SIG-M5 treated with dmso at 0.1 percent for 504 hours (cell line): Measurements from ENCODE around the gene CCSER1.
"Not testable (repeated sequence)": the region's sequence is repeated elsewhere in the genome, so short reads cannot be mapped to it uniquely, and the experiment has no call there.

Experiments
- DNase-seq: peaks from one replicate; lab custom pipeline; 2025; ENCODE audit not compliant: unreplicated experiment; lab: John Stamatoyannopoulos, UW

Gene CCSER1

DNA sequence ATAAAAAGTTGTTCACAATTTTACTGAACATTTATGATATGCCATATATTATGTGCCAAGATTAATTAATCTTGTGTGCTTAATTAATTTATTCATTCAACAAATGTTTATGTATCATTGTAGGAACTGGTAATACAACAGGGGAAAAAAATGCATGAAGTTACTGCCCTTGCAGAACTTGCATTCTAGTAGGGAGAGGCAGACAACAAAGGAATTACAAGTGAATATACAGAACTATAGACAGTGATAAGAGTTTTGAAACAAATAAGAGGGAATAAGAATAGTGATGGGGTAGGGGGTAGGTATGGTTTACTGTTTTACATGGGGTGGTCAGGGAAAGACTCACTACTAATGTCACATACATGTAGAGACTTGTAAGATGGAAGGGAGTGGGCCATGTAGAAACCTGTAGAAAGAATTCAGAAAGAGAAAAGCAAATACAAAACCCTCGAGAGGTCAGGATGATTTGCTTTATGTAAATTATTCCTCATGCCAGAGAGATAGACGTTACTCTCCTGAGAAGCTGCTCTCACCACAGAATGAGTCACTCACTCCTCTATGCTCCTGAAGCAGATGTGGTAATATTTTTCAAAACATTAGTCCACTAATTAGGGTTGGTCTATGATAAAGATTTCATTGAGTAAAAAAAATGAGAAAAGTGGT, 1321.6 kb downstream of the CCSER1 start:
- peak; percentile 17 for DNase-seq

DNA sequence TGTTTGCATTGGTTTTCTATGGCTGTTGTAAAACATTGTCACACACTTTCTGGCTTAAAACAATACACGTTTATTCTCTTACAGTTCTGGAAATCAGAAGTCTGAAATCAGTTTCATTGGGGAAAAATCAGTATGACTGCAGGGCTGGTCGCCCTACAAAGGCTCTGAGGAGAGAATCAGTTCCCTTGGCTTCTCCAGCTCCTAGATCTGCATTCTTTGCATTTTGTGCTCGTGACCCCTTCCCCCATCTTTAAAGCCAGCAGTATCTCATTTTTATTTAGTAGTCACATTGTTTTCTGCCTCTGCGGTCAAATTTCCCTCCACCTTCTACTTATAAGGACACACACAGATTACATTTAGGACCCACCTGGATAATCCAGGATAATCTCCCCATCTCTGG, 1326.9 kb downstream of the CCSER1 start:
- no peak for DNase-seq

DNA sequence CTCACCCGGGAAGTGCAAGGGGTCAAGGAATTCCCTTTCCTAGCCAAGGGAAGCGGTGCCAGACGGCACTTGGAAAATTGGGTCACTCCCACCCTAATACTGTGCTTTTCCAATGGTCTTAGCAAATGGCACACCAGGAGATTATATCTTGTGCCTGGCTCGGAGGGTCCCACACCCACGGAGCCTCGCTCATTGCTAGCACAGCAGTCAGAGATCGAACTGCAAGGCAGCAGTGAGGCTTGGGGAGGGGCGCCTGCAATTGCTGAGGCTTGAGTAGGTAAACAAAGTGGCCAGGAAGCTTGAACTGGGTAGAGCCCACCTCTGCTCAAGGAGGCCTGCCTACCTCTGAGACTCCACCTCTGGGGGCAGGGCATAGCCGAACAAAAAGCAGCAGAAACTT, 1335.4 kb downstream of the CCSER1 start:
- DNase-seq: not testable (repeated sequence)

DNA sequence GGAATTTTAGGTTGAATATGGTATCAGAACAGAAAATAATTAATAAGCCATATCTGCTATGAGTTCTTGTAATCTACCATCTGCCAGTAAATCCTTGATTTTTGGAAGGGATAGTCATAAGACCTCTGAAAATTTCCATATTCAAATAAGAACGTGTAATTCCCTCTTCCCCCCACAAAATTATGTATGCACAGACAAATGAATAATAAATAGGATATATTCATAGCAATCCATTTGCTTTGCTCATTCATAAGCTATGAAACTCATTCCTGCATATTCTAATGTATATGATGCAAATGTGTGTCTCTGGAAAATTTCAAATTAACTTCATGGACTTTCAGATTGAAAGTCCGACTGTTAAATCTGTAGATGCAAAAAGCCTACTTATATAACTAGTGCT, 1343.5 kb downstream of the CCSER1 start:
- no peak for DNase-seq

DNA sequence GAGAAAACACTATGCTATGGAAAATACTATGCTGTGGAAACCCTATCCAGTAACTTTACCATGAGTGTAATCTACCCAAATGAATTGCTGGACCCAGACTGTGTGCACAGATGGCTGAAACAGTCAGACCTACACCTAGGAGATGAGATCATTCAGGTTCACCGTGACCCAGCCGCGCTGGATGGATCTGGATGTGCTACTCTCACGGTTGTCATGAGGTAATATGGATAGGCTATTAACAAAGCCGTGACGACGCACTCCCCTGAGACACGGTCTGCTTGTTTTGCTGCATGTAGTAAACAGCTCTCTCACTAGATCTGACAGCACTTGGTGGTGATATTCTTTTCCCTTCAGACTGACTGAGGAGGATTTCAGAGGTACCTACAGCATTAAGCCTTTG, 1344.1 kb downstream of the CCSER1 start:
- no peak for DNase-seq

- DNase-seq: no peak
Observed at GRCh38 chr4:91472046-91472445, 1344.9 kb downstream of the CCSER1 start.

- DNase-seq: no peak
Observed at GRCh38 chr4:91485415-91485814, 1358.2 kb downstream of the CCSER1 start.

GRCh38 chr4:91488946-91489345, 1361.8 kb downstream of the CCSER1 start:
- DNase-seq: no peak

GRCh38 chr4:91497892-91498291, 1370.7 kb downstream of the CCSER1 start:
- DNase-seq: no peak

- DNase-seq: no peak
Observed at GRCh38 chr4:91502365-91502764, 1375.2 kb downstream of the CCSER1 start.

DNA sequence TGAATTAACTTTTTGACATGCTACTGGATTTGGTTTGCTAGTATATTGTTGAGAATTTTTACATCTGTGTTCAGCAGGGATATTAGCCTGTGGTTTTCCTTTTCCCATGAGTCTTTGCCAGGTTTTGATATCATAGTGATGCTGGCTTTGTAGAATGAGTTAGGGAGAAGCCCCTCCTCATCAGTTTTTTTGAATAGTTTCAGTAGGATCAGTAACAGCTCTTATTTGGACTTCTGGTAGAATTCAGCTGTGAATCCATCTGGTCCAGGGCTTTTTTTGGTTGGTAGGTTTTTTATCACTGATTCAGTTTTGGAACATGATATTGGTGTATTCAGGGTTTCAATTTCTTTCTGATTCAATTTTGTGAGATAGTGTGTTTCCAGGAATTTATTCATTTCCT, 1386.1 kb downstream of the CCSER1 start:
- DNase-seq: no peak

DNA sequence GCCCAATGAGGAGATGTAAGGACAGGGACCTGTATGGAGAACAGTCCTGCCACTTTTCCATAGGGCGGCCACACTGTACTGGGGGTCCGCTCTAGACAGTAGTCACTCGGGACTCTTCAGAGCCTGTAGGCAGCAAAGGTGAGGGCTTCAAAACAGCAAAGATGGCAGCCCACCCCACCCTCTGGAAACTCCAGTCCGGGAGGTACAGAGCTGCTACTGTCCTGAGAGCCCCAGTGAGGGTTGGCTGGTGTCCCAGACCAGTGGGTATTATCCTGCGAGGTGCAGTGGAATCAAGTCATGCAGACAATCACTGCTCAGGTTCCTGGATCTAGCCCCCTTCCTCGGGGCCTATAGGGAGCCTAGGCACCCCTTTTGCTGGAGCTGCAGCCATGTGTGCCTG, 1392.0 kb downstream of the CCSER1 start:
- no peak for DNase-seq

DNA sequence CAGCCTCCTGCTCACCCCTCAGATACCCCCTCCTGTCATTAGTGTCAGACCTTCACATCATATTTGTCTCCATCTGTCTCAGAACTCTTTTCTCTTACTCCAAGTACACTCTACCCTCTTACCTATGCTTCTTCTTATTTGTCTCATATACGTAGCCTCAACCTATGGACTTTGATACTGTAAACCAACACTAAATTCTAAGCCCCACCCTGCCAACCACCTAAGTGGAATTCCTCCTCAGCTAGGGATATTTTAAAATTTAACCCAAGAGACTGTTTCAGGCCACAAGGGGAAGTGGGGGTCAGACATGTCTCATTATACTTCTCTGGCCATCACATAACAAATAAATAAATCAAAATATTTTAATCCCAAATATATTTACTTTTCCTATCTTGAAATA, 1398.4 kb downstream of the CCSER1 start:
- no peak for DNase-seq

DNA sequence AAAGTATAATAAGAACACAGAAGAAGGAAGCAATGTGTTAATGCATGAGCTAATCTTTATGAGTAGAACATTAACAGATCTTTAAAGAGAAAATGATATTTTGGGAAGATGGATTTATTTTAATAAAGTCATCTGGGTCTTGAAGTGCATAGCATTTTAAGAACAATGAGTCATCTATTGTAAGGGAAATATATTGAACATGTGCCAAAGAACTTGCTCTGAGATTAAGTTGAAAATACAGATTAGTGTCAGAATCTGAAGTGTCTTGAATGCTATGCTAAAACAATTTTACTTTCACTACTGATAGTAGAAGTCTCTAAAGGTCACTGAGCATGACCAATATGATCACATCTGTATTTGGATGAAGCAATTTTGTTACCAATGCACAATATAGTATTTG, 1399.9 kb downstream of the CCSER1 start:
- DNase-seq: no peak

DNA sequence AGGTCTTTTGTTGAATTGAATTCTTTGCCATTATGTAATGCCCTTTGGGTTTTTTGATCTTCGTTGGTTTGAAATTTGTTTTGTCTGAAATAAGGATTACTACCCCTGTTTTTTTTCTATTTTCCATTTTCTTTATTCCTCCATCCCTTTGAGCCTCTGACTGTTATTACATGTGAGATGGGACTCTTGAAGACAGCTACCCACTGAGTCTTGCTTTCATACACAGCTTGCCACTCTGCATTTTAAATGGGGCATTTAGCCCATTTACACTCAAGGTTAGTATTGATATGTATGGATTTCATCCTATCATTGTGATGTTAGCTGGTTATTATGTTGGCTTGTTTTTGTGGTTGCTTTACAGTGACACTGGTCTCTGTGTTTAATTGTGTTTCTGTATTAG, 1440.4 kb downstream of the CCSER1 start:
- no peak for DNase-seq

GRCh38 chr4:91577864-91578263, 1450.7 kb downstream of the CCSER1 start:
- no peak for DNase-seq

DNA sequence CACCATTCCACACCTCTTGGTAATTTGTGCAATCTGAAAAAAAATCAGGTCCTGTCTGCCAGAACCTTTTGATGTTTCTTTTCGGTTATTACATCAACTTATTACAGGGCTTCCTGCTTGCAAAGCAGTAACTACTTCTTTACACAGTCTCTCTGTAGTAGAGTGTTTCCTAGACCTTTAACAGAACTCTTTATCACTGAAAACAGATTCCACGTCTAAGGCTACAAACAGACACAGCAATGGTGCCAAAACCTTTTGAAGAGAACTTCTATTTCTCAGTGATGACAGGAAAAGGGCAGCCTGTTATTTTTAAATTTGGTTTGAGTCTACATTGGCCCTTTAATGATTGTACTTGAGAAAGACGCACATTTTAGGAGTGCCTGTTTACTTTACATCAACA, 1463.1 kb downstream of the CCSER1 start:
- no peak for DNase-seq

- no peak for DNase-seq
Observed at GRCh38 chr4:91592125-91592524, 1464.9 kb downstream of the CCSER1 start.

- no peak for DNase-seq
Observed at GRCh38 chr4:91596718-91597117, 1469.5 kb downstream of the CCSER1 start.

DNA sequence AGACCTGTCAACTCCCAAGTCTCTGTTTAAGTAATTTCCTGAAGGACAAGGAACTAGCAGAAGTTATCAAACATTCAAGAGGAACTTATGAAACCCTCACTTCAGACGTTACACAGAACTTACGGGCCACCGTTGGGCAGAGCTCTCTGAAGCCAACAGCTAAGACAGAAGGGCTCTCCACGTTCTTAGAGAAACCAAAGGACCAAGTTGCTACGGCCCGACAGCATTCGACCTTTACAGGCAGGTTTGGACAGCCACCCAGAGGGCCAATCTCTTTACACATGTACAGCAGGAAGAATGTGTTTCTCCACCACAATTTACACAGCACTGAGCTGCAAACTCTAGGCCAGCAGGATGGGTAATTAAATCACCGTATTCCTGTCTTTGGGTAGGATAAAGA, 1471.5 kb downstream of the CCSER1 start:
- no peak for DNase-seq

DNA sequence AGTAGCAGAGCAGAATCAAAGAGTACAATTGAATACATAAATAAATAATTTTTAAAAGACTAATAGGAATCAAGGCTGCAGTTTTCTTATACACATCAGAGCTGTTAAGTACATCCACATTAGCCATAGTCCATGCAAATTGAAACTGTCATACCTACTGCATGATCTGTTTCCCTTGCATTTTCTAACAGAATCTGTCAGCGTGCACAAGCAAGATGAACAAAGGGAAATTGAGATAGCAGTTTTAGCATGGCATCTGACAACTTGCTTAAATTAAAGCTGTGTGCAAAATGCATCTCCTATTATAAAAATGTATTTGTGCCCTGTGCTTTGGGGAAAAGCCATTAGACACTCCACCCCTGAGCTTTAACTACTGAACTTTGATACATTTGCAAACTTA, 1473.1 kb downstream of the CCSER1 start:
- DNase-seq: no peak

GRCh38 chr4:91601401-91601800, 1474.2 kb downstream of the CCSER1 start:
- DNase-seq: no peak

DNA sequence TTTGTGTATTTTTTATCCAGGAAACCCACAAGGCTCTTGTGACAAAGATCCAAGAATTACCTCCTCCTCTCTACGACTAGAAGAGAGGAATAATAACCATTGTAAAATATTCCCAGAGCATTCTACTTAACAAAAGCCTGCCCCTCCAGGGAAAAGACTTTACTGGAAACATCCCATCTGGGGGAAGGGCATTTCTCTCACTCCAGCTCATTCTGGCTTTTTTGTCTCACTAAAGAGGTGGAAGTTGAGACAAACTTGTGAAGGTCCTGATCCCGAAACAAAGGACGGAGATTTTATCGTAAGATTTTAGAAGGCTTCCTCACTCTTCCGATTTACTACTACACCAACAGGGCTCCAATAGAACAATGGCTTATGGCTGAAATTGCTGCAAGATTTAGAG, 1484.6 kb downstream of the CCSER1 start:
- DNase-seq: no peak

GRCh38 chr4:91620952-91621351, 1493.8 kb downstream of the CCSER1 start:
- DNase-seq: no peak
